Hematopoietic multipotent progenitor cell treated with erythropoietin and hydrocortisone succinate and interleukin-3 and kit ligand, for 17 days (in vitro differentiated cells): ENCODE results near the gene NCBP2.

Experiments used
- DNase-seq: peaks from one replicate; pipeline ENCODE4 v3.0.0-alpha.2; 2015; ENCODE audit warnings: low spot score

NCBP2 gene

GRCh38 chr3:196942226-196942914, at the start of gene NCBP2:
Gene NCBP2 (minus strand): TSS chr3:196942528. CDS start chr3:196942503, 25 bp downstream.
- DNase-seq = peak; percentile 98

GRCh38 chr3:196991581-196992460, 49.5 kb upstream of the NCBP2 start:
- DNase-seq = no peak

GRCh38 chr3:196990601-196991007, 48.3 kb upstream of the NCBP2 start:
- no peak for DNase-seq

- DNase-seq = no peak
These were observed 47.5 kb upstream of the NCBP2 start for GRCh38 chr3:196989721-196990262.

GRCh38 chr3:196988241-196989029, 46.1 kb upstream of the NCBP2 start:
- DNase-seq = no peak

- no peak for DNase-seq
These were observed 44.7 kb upstream of the NCBP2 start for GRCh38 chr3:196987022-196987421.

- no peak for DNase-seq
These were observed 43.9 kb upstream of the NCBP2 start for GRCh38 chr3:196985954-196986885.

GRCh38 chr3:196985298-196985697, 43.0 kb upstream of the NCBP2 start:
- DNase-seq = no peak

- DNase-seq = no peak
These were observed 40.9 kb upstream of the NCBP2 start for GRCh38 chr3:196983186-196983585.

GRCh38 chr3:196981657-196982056, 39.3 kb upstream of the NCBP2 start:
- DNase-seq = no peak

GRCh38 chr3:196979545-196979944, 37.2 kb upstream of the NCBP2 start:
- no peak for DNase-seq

GRCh38 chr3:196976941-196977340, 34.6 kb upstream of the NCBP2 start:
- DNase-seq = no peak

- DNase-seq = no peak
These were observed 33.0 kb upstream of the NCBP2 start for GRCh38 chr3:196975349-196975748.

GRCh38 chr3:196974661-196975060, 32.3 kb upstream of the NCBP2 start:
- DNase-seq = no peak

- peak; percentile 43 for DNase-seq
These were observed 28.9 kb upstream of the NCBP2 start for GRCh38 chr3:196971094-196971698.

GRCh38 chr3:196970547-196971093, 28.3 kb upstream of the NCBP2 start:
- DNase-seq = no peak

- peak; percentile 65 for DNase-seq
These were observed 27.6 kb upstream of the NCBP2 start for GRCh38 chr3:196969660-196970546.

GRCh38 chr3:196969134-196969659, 26.9 kb upstream of the NCBP2 start:
- DNase-seq = peak; percentile 7
